Umbilical cord (tissue), 2 donors: Measurements from ENCODE around the gene SSX2IP. TPM values are rescaled to one million over a fixed set of nuclear protein-coding genes. Genes with fewer than 3 reads are reported as not detected.
"Not testable (repeated sequence)": the region's sequence is repeated elsewhere in the genome, so short reads cannot be mapped to it uniquely, and the experiment has no call there.

Source experiments
- DNase-seq: peaks from one replicate; pipeline ENCODE4 v3.0.0-alpha.2; 2015; ENCODE audit warnings: low spot score
- total RNA-seq: library from RNA; depleted of rRNA; stranded (reverse); fragments of >200 nt; gene quantifications from one replicate; pipeline ENCODE4 v1.2.3, GENCODE V29; 2014; ENCODE audit warnings: low replicate concordance; ENCODE audit not compliant: insufficient read depth

Gene SSX2IP
- total RNA-seq, 1 donor from 2014 or later = 13.7 TPM

DNA sequence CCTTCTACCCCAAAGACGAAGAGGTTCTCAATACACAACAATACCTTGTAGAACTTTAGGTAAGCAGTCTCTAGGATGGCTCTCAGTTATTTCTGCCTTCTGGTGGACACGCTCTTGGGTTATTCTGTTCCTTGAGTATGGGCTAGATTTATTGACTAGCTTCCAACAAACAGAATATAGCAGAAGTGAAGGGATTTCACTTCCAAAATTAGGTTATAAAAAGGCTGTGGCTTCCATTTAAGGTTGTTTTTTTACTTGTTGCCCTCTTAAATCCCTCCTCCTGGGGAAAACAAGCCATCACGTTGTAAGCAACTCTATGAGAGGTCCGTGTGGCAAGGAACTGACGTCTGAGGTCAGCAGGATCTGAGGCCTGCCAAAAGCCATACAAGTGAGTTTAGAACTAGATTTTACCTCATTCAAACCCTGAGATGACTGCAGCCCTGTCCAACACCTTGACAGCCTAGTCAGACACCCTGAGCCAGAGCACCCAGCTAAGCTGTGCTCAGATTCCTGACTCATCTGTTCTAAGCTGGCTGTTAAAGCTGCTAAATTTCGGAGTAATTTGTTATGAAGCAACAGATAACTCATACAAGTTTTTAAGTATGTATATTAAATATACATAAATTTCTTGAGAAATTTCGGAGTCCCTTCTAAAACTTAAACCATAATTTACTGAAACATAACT is 12.7 kb downstream of the SSX2IP start:
- DNase-seq = no peak

DNA sequence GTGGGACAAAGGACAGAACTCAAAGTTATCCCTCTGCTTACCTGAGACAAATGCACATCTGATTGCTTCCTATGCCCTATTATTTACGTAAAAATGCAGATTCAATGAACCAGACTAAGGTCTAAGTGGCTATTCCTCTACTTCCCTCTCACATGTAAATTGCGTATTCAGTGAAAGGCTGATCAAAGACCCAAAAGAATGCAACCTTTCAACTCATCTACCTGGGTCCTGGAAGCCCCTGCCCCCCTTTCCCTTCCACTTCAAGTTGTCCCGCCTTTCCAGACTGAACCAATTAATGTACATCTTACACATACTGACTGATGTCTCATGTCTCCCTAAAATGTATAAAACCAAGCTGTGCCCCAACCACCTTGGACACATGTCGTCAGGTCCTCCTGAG is 14.6 kb downstream of the SSX2IP start:
- DNase-seq = no peak

DNA sequence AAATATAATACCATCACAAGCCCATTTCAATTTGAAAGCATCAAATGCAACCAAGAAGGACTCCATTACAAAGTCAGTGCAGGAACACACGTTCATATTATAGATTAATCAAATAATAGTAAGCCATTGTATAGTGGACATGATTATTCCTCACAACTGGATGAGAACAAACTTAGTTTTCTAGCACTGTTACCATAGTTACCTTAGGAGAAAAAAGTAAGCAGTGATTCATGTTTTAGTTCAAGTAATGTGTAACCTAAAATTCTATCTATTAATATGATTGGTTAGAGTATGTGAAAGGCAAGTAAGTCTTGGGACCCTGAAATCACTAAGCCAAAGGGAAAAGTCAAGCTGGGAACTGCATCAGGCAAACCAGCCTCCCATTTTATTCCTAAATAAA is 15.2 kb downstream of the SSX2IP start:
- DNase-seq = no peak

DNA sequence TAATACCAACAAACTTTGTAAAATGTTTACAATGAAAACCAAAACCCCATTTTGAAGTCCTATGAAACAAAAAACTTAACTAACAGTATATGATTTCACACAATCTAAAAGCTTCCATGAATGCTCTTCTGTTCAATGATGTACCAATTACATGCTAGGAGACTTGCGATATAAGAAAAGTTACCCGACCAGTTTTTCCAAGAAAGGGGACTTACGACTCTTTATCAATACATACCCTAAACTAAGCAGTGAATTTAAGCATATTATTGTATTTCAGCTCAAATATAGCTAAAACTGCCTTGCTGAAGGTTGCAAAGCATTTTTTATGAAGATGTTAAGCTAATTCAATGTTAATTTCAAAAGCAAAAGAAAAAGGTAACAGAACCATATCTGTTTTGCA is 15.6 kb downstream of the SSX2IP start:
- no peak for DNase-seq

DNA sequence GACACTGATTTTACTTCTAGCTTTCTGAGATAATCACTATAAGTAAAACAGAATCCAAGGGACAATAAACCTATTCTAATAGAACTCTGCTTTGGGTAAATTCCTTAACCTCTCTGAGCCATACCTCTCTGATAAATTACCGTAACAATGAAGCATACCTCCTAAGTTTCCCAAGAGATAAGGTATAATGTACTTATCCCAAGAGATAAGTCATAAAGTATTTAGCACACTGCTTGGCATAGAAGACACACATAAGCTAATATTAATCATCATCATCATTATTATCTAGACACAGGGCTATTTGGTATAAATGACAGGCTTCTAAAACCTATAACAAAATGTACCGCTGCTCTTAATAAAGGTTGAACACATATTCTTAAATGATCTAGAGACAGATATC is 16.2 kb downstream of the SSX2IP start:
- DNase-seq = no peak

DNA sequence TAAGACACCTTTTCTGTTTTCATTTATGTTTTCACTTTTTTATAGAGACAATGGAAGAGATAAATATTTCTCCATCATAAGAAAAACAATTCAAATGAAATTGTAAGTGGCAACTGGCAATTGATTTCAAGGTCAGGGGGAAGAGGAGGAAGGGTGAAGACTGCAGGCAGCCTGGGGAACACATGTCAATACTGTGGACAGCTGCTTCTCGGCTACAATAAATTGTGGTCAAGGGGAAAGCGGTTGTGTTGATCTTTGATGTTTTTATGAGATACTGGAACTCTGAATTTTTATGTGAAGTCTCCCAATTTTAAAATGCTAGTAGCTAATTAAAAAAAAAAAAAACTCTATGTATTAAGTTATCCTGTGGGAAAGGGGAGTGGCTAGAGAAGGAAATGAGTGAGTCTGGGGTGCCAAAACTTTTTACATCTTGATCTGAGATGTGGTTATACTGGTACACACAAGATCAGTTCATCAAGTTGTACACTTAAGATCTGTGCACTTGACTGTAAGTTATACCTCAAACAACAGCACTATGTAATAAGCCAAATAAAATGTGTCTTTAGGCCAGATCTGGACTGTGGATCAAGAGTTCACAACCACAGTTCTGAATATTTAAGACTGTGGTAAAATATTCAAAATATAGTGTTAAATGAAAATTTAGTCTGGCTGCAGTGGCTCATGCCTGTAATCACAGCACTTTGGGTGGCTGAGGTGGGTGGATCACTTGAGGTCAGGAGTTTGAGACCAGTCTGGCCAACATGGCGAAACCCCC is 18.0 kb downstream of the SSX2IP start:
- DNase-seq = no peak

DNA sequence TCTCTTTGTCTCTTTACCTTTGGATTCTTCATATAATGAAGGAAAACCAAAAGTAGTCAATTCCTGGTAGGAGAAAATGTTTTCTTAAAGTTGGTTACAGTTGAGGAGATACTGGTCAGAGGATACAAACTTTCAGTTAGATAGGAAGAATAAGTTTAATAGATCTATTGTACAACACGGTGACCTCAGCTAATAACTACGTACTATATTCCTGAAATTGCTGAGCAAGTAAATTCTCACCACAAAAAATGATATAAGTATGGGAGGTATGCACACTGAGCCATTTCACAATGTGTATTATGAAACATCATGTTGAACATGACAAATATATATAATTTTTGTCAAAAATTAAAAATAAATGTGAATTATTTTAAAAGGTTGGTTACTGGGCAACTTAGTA is 20.4 kb downstream of the SSX2IP start:
- no peak for DNase-seq

DNA sequence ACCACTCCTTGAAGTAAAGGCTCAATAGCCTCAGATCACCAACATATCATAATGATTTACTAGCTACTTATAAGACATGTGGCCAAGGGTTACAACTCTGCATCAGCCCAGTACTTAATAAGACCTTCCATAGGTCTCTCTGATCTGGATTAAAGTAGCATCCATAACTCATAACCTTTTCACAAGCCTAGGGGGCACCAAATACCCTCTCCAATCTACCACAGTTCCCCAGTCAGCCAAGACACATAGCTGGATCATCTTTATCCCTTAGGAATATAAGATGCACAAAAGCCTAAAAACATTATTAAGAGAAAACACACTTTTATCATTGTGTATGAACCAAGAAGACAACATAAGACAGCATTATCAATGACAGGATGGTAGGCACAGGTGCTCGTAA is 22.1 kb downstream of the SSX2IP start:
- DNase-seq = peak; percentile 9

DNA sequence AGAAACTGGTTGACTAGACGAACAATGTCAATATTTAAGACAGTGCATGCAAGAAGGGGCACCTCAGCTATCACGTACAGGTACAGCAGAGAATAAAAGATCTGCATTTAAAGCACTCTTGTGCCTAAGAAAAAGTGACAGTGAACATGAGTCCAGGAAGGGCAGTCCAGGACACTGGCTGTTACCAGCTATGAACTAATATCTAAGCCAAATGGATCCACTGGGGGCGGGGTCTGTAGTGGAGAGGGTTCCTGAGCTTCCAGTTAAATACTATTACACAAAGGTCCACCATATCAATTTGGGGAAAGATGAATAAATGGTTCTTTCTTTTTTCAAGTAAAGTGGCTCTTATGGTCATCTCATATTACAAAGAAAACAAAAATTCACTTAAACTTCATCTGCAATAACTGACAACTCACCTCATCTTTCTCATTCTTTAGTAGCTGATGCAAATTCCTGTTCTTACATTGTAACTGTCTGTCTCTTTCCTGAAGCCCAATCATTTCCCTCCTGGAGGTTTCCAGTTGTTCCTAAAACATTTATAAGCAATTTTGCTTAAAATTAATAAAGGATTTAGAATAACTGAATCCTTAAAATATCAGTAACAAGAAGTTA is 24.5 kb downstream of the SSX2IP start:
- DNase-seq = no peak

DNA sequence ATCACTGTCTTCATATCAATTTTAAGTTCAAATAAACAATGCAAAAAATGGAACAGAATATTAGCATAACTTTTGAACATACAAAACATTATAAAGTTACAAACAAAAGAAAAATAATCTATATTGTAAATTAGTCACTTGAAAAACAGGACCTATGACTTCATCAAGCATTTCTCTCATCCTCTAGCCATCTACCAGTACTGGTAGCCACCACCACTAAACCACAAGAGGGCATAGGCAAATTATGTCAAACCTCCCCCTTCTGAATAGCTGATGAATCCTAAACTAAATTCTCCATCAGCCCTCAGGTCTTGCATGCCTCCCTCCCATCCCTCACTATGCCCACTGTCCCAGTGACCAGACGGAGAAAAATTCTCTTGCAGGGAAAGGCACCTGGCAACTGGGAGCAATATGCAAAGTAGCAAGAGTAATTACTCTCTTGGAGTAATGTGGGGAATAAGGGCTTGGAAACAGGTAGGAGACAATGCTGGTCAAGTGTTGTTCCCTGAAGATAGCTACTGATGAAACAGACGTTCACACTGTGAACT is 37.1 kb downstream of the SSX2IP start:
- no peak for DNase-seq

DNA sequence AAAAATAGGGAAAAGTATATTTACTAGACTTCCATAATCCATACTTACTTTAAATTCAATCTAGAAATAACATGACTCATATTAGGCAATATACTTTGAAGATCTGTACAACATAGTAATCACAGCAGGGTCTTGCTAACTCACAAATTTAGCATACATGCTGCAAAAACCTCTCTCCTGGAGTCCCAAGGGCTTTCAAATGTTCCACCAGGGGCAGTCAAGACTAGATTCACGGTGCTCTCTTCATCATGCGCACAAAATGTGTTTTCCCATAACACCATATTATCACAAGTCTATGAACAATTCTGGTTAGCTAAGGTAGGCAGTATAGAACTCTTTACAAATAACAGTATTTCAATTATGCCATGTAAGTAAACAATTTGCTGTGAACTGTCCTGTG is 45.8 kb downstream of the SSX2IP start:
- no peak for DNase-seq

DNA sequence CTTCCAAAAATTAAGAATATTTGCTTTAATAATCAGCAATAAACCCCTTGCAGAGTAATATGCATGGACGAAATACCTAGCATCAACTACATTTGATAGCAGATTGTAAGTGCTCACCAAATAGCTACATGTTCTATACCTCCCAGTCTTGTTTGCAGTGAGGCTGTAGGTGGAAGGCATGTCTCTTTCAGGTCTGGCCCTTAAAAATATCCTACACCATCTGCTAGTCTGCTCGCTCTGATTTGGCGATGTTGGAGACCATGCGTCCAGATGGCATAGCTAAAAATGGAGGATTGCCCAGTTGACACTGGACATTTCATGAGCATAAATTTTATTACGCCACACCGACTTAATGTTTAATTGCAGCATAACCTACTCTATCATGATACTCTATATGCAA is 47.1 kb downstream of the SSX2IP start:
- no peak for DNase-seq

DNA sequence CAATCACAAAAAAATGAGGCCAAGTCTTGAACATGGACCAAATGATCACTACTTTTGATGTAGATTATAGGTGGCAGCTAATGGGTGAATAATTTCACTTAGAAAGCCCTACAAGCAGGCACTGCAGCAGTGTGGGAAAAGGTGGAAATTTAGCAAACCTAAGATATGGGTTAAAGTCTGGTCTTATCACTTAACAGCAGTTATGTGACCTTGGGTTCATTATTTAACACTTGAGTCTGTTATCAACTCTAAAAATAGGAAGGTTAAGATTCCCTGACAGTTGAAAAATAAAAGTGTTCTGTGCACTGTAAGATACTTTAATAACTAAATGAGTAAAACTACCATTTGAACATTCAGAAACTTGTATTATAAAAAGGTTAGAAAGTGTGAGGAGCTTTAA is 47.5 kb downstream of the SSX2IP start:
- no peak for DNase-seq

DNA sequence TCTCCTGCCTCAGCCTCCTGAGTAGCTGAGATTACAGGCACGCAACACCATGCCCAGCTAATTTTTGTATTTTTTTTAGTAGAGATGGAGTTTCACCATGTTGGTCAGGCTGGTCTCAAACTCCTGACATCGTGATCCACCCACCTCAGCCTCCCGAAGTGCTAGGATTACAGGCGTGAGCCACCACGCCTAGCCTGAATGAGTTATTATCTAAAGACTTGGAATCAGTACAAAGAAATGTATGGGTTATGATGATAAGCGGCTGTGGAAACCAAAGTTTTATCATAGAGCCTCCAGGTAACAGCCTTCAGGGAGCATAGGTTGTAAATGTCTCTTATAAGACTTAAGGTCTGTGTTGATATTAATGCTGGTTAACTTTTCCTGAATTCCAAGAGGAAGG is 50.5 kb downstream of the SSX2IP start:
- DNase-seq = not testable (repeated sequence)

DNA sequence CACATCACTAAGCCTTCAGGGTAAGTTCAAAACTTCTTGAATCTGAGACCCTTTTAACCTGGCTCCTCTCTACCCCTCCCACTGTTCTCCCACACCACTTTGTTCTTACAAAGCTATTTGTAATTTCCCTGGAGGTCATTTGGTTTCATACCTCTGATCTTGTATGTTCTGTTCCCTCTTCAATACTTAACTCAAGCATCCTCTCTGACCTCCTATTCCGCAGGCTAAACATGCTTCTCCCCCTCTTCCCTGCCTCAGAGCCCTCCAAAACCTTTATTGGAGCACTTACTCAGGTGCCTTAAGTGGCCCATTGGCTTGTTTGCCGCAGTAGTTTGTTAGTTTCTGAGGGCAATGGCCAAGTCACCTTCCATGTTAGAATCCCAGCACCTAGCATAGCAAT is 54.8 kb downstream of the SSX2IP start:
- DNase-seq = no peak

DNA sequence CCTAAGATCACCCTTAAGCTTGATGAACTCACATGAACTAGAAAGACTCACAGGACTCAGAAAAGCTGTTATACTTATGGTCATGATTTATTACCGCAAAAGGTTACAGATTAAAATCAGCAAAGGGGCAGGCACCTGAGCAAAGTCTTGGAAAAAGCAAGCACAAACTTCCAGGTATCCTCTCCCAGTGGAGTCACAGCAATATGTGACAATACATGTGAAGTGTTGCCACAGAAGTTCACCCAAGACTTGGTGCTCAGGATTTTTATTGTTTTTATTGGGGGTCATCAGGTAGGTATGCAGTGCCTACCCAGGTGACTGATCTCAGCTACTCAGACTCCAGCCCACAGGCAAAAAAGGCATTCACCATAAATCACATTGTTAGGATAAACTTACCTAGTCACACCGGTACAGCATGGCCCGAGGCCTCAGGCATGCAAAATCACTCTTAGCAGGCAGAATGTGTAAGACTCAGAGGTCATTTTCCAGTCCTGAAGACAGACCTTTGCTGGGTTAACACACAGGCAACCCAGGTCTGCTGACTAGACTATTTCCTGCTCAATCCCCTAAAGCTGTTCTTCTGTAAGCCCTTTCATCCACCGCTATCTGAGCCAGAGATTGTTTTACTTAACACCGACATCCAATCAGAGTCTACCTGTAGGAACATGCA is 55.6 kb downstream of the SSX2IP start:
- DNase-seq = peak; percentile 80

DNA sequence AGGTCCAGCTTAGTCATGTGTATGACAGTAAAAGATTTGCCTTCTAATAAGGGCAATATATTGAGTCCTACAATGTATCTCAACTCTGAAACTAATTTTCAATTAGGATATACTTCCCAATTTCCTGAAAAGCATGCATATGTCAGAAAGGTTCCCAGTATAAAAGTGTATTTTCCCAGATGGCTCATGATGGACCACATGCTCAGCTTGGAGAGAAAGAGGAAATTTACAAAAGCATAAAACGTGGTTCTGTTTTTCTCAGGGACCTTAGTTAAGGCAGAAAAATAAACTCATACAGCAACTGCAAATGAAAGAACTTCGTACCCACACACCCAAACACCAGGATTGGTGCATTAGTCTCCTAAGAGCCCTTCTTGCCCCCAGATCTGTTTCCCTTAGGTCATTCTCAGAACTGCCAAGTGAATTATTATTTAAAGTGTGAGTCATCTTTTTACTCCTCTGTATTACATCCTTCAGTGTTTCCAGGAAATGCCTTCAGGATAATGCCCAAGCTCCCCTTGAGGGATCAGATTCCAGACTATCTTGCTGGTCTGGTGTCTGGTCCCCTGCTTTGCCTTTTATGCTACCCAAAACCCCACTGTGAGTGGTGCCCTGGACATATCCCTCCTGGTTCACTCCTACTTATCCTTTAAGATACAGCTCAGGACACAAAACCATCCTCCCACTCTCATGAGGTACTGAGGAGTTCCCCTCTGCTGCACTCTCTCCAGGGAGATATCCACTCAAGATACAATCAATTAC is 57.4 kb downstream of the SSX2IP start:
- peak; percentile 91 for DNase-seq

DNA sequence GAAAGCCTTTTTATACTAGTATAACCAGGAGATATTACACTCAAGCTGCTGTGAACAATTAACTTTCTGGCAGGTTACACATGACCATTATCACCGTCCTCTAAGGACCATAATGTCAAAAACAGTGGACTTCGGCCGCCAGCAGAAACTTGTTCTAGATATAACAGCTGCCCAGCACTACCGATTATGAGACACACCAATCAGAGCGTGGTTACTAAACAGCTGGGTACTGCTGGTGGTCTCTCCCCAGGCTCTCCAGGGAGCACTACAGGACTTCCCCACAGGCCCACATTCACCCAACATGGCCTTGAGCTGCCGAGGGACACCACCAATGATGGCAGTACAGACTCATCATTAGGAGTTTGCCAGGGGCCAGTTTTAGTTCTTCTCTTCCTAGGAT is 58.1 kb downstream of the SSX2IP start:
- DNase-seq = no peak

DNA sequence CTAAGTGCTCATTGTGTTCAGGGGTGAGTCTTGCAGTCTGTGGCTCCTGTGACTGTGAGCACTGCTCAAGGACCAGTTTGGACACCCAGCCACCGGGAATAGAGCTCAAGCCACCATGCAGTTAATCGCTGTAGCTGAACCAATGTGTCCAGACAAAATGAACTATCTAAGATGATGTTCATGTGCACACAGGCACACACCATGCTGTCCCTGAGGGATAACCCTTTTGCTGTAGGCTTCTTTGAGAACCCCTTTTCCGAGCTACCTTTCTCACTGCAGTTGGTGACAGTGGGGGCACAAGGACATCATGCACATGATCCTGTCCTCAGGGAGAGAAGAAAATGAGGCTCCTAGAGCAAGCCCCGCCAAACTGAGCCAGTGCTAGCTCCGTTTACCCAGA is 65.4 kb downstream of the SSX2IP start:
- no peak for DNase-seq

DNA sequence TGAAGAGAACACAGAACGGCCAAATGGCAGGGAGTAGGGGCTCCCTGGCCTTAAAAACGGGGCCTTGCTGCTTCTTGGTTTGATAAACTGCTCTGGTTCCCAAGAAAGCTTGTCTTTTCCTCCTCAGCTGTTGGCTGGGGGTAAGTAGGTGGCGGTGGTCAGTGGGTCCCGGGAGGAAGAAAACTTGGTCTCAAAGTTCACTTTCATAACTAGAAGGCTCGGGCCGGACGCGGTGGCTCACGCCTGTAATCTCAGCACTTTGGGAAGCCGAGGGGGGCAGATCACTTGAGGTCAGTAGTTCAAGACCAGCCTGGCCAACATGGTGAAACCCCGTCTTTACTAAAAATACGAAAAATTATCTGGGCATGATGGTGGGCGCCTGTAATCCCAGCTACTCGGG is 68.7 kb downstream of the SSX2IP start:
- no peak for DNase-seq

DNA sequence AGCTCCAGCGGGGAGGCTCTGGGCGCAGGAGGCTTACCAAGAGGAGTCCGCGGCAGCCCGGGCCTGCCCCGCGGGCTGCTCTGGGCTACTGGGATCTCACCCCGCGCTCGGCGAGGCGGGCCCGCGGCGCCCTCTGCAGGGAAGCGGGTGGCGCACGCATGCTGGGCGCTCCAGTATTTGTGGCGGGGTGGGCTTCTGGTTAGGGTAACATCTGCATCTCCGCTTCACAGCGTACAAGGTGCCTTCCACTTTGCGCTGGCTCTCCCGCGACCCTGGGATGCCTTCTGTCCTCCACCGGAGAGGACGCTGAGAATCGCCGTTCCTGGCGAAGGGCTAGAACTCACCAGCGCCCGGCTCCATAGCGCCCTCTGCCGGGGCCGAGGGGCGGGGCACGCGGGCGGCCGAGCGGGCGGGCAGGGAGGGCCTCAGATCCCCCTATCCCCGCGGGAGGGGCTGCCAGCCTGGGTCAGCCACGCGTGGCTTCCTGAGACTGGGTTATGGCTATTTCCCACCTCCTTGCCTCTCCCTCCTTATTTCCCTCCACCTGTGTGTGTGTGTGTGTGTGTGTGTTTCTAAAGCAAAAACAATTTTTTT is 69.4 kb downstream of the SSX2IP start:
- peak; percentile 75 for DNase-seq
